Gastroesophageal sphincter (tissue), 3 donors: ENCODE data around the gene RPA1.

Experiments
- EP300 ChIP-seq: sonication (generic); formaldehyde crosslinking; IDR thresholded peaks from one replicate; pipeline ENCODE4 v1.6.1; 2017; ENCODE audit warnings: antibody characterized with exemption, mild to moderate bottlenecking
- POLR2A ChIP-seq, 2 donors: fragments of 450-650 bp; IDR thresholded peaks; one replicate each; pipeline ENCODE4 v1.6.1; 2017; ENCODE audit warnings: antibody characterized with exemption in 2 of 2, mild to moderate bottlenecking in 2 of 2, moderate library complexity in 1 of 2
- POLR2AphosphoS5 ChIP-seq: sonication (generic); formaldehyde crosslinking; IDR thresholded peaks from one replicate; pipeline ENCODE4 v1.6.1; 2017; ENCODE audit warnings: antibody characterized with exemption
- TF ChIP-seq, protein P1 (sequence below), 4 experiments: fragments of 200-600 bp in 2 of 4; fragments of 450-650 bp in 2 of 4; sonication (generic) in 1 of 4; IDR thresholded peaks; one replicate each; pipeline ENCODE4 v1.5.1; 2017 to 2019; ENCODE audit warnings: antibody characterized with exemption in 4 of 4, mild to moderate bottlenecking in 2 of 4, moderate library complexity in 2 of 4

DNA sequence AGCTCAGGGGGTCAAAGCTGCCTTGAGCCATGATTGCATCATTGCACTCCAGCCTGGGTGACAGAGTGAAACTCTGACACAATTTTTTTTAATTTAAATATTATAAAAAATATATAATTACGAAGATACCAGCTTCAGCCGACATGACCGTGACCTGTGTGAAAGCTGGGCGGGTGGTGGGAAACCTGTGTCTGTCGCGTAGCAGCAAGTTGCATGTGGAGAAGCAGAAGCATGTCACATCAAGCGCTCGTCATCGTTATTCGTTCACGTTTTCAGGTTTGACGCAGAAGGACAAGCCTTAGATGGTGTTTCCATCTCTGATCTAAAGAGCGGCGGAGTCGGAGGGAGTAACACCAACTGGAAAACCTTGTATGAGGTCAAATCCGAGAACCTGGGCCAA, 53.7 kb downstream of the RPA1 start:
- TF ChIP-seq, protein P1, sequence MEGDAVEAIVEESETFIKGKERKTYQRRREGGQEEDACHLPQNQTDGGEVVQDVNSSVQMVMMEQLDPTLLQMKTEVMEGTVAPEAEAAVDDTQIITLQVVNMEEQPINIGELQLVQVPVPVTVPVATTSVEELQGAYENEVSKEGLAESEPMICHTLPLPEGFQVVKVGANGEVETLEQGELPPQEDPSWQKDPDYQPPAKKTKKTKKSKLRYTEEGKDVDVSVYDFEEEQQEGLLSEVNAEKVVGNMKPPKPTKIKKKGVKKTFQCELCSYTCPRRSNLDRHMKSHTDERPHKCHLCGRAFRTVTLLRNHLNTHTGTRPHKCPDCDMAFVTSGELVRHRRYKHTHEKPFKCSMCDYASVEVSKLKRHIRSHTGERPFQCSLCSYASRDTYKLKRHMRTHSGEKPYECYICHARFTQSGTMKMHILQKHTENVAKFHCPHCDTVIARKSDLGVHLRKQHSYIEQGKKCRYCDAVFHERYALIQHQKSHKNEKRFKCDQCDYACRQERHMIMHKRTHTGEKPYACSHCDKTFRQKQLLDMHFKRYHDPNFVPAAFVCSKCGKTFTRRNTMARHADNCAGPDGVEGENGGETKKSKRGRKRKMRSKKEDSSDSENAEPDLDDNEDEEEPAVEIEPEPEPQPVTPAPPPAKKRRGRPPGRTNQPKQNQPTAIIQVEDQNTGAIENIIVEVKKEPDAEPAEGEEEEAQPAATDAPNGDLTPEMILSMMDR (IDR thresholded peaks at IDR 0.05), result no peak
- TF ChIP-seq POLR2A (IDR thresholded peaks at IDR 0.05) (no peak), EP300 (no peak), POLR2AphosphoS5 (no peak)
